Stimulated activated CD4-positive, alpha-beta T cell treated with anti-CD3 and anti-CD28 coated beads, Interleukin-15, amount 100 ng/mL, for 1 hour (primary cell): ENCODE data around the gene DNAI4.
"Not testable (repeated sequence)": the region's sequence is repeated elsewhere in the genome, so short reads cannot be mapped to it uniquely, and the experiment has no call there.

Source experiments
- DNase-seq, 2 donors: peaks; one replicate each; pipeline ENCODE4 v3.0.0-alpha.2; 2020; ENCODE audit warnings: low read depth in 1 of 2, low spot score in 1 of 2

Gene DNAI4

GRCh38 chr1:66848193-66848592 lies 76.5 kb downstream of the DNAI4 start:
- DNase-seq: no peak

DNA sequence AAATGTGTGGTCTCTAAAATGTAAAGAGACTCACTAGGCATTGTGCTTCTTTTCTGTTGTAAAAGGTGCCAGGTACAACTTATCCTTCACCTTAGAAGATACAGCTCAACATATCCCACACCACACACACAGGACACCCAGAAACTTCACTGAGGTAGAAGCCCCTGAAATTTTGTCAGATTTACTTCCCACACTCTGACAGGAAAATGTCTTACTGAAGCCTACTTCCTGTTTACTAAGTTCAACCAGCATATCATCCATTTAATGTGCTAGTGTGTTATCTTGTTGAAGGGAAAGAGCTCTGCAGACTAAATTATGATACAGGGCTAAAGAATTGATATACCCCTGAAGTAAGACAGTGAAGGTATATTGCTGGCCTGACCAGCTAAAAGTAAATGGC lies 83.7 kb downstream of the DNAI4 start:
- no peak for DNase-seq

DNA sequence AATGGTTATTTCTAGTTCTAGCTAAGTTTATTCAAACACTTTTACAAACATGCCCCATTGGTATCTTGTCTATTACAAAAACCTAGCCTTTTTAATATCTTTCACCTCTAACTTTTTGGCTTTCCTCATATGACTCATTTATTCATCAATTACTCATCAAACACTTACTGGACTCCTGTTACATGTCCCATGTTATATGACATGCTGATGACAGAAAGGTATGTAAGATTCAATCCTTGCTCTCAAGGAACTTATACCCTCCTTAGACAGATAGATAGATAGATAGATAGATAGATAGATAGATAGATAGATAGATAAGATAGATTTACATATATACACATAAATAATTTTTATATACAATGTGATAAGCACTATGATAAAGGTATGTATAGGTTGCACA lies 89.7 kb downstream of the DNAI4 start:
- no peak for DNase-seq

GRCh38 chr1:66833112-66833511 lies 91.5 kb downstream of the DNAI4 start:
- no peak for DNase-seq

DNA sequence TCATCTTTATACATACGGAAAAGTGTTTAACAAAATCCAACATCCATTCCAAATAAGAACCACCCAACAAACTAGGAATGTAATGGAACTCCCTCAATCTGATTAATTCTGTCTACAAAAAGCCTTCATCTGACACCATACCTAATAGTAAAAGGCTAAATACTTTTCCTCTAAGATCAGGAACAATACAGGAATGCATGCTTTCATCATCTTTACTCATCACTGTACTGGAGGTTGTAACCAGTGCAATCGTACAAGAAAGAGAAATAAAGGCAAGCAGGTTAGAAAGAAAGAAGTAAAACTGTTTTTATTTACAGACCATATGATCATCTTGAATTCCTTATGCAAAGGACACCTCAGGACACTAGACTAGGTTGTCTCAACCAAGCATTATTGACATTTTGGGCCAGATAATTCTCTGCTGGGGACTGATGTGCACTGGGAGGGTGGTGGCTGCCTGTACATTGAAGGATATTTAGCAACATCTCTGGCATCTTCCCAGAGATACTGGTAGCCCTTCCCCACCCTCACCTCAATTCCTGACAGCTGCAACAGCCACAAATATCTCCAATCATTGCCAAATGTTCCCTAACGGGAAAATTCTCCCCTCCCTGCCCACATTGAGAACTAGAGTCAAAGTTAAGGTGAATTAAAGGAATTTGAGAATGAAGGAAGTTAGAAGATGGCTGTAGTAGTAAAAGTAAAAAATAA lies 93.0 kb downstream of the DNAI4 start:
- DNase-seq: no peak

GRCh38 chr1:66824771-66825170 lies 99.9 kb downstream of the DNAI4 start:
- no peak for DNase-seq

- no peak for DNase-seq
Measured at GRCh38 chr1:66809736-66810326, 114.8 kb downstream of the DNAI4 start.

DNA sequence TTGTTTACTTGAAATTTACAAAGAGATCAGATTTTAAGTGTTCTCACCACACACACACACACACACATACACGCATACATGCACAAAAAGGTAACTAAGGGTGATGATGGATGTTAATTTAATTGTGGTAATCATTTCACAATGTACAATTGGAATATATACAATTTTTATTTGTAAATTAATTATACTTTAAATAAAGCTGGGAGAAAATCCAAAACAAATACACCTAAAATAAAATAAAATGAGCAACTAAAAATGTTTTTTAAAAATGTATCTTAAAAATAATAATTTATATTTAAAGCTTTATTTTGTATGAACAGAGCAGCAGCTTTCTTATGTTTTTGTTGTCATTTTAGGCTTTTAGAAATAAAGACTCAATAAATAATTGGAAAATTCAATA lies 115.4 kb downstream of the DNAI4 start:
- DNase-seq: no peak

DNA sequence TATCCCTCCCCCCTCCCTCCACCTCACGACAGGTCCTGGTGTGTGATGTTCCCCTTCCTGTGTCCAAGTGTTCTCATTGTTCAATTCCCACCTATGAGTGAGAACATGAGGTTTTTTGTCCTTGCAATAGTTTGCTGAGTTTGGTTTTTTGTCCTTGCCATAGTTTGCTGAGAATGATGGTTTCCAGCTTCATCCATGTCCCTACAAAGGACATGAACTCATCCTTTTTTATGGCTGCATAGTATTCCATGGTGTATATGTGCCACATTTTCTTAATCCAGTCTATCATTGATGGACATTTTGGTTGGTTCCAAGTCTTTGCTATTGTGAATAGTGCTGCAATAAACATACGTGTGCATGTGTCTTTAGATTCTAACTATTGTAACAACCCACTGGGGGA lies 128.8 kb downstream of the DNAI4 start:
- DNase-seq: not testable (repeated sequence)

GRCh38 chr1:66791621-66792610 lies 132.7 kb downstream of the DNAI4 start:
- no peak for DNase-seq

GRCh38 chr1:66788231-66788939 lies 136.3 kb downstream of the DNAI4 start:
- peak in 1 of 2 donors; percentile 7 for DNase-seq

- DNase-seq: no peak
Measured at GRCh38 chr1:66787641-66788040, 137.0 kb downstream of the DNAI4 start.

DNA sequence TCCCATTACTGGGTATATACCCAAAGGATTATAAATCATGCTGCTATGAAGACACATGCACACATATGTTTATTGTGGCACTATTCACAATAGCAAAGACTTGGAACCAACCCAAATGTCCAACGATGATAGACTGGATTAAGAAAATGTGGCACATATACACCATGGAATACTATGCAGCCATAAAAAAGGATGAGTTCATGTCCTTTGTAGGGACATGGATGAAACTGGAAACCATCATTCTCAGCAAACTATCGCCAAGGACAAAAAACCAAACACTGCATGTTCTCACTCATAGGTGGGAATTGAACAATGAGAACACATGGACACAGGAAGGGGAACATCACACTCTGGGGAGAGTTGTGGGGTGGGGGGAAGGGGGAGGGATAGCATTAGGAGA lies 138.9 kb downstream of the DNAI4 start:
- DNase-seq: not testable (repeated sequence)

DNA sequence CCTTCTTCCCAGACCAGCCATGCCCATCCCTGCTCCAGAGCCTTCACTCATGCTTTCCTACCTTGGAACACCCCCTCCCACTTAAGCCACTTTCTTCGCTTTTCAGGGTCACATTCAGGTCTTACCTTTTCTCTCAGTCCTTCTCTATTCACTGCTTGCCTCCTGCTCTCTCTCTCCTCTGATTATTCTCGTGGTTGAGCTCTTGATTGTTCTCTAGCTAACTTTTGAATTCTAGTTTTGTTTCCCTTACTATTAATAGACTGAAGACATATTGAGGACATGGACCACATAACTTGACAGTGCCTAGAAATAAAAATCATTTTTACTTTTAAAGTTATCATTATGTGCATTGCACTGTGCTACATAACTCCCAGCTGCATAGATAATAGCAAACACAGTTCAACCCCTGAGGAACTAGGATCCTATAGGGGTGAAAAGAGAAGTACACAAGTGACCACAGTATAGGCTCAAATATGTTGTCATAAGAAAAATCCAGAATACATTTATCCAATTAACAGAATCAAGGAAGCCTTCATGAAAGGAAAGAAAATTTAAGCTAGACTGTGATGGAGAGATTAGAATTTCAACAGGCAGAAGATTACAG lies 145.1 kb downstream of the DNAI4 start:
- no peak for DNase-seq

- no peak for DNase-seq
Measured at GRCh38 chr1:66778969-66779368, 145.7 kb downstream of the DNAI4 start.

DNA sequence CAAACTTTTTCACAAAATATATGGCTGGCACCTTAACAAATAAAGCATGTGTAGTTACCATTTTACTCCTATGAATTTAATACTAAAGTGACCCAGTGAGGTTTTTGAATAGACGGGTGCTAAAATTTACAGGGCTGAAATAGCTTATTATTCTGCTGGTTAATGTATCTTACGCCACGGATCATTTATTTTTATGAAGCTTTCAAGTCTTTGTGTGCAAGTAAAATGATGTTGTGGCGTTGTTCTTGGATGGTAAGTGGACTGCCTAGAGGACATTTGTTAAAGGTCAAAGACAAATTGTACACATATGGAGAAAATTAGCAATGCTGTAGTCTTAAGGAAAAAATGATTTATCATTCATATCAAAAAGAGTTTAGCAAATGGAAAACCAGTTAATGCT lies 146.4 kb downstream of the DNAI4 start:
- DNase-seq: no peak

DNA sequence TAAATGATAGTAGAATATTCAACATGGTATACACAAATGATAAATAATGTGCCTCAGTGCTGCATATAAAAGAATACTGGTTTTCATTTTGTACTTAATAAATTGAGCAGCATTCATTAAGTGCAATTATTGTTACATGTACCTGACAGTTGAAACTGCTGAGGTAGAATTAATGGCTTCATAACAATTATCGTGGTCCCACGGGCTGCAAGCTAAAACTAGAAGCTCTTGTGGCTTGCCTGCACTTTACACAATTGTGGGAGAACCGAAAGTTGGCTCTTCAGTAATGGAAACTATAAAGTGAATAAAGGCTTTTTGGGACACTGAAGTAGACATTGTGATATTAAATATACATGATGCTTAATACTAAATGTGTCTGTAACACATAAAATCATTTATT lies 146.8 kb downstream of the DNAI4 start:
- no peak for DNase-seq

DNA sequence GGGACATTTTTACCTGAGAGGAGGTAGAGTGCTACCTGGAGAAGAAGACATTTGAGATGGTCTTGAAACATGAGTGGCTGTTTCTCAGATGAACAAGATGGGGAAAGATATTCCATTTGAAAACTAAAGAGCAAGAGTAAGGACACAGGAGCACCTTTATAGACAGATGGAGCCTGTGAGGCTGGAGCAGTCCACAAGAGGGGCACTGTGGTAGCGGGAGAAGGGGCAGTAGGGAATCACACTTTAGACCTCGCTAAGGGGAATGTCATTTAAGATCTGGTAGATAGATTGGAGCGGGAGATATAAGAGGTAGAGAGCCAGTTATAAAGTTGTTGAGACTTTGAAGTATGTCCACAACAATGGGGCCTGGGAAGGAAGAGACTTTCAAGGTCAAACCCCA lies 149.0 kb downstream of the DNAI4 start:
- no peak for DNase-seq

GRCh38 chr1:66774438-66774837 lies 150.2 kb downstream of the DNAI4 start:
- DNase-seq: no peak

- DNase-seq: no peak
Measured at GRCh38 chr1:66773227-66773626, 151.4 kb downstream of the DNAI4 start.

GRCh38 chr1:66770694-66771093 lies 154.0 kb downstream of the DNAI4 start:
- no peak for DNase-seq
